ENCODE measurements around the gene LRCOL1. TPM values are rescaled to one million over a fixed set of nuclear protein-coding genes. Genes with fewer than 3 reads are reported as not detected.

LRCOL1 gene
- total RNA-seq, 1 experiment from 2014 or later, result not detected

- POLR2A ChIA-PET, result interaction anchor here (0.6 kb wide), 2 partner anchors 34 to 145 kb away, joined by 3 read pairs; no protein-coding TSS in a partner anchor
- TF ChIP-seq CTCF (IDR thresholded peaks at IDR 0.05; ENCODE audit: insufficient read depth in 1 of 2, low read depth in 1 of 2, low read length in 1 of 2, severe bottlenecking in 1 of 2, unreplicated experiment in 1 of 2), result no peak
- H3K27me3 ChIP-seq (replicated peaks; ENCODE audit: control insufficient read depth, insufficient read depth, low read length), result no peaks in the 10 kb centered on the region
- H3K4me3 ChIP-seq (ENCODE audit: low read depth, low read length), result peak overlapping the region; percentile 77
- no peaks in the 10 kb centered on the region for H3K9me3 Mint-ChIP-seq (ENCODE audit: unreplicated experiment)
- intact Hi-C loops (cut with micrococcal nuclease; ENCODE audit: unreplicated experiment), result no loop called here
- H3K36me3 ChIP-seq (ENCODE audit: control insufficient read depth, insufficient read depth, low read length), result no peaks in the 10 kb centered on the region
- CTCF ChIA-PET, result no interaction called here
- H3K4me1 ChIP-seq, result no peaks in the 10 kb centered on the region
- H3K4me3 Mint-ChIP-seq (ENCODE audit: unreplicated experiment), result peak overlapping the region; percentile 80
- BruUV-seq (replicated peaks), result no TSS peak
- H3K4me1 Mint-ChIP-seq (ENCODE audit: low read depth, unreplicated experiment), result peaks cover 6% of the 10 kb centered on the region
- H3K9me3 ChIP-seq, result no peaks in the 10 kb centered on the region
- H3K27ac Mint-ChIP-seq (ENCODE audit: unreplicated experiment), result no peak overlapping the region
- DNase-seq, result no peak
- H3K36me3 Mint-ChIP-seq (ENCODE audit: insufficient read depth, unreplicated experiment), result peaks cover 30% of the 10 kb centered on the region
- H3K27me3 Mint-ChIP-seq (ENCODE audit: insufficient read depth, unreplicated experiment), result no peaks in the 10 kb centered on the region
These were observed 51.3 kb downstream of the LRCOL1 start for GRCh38 chr12:132558861-132559623.

GRCh38 chr12:132558042-132558856 lies 52.1 kb downstream of the LRCOL1 start:
- Histone ChIP-seq H3K27me3 (replicated peaks; ENCODE audit: control insufficient read depth, insufficient read depth, low read length) (no peaks in the 10 kb centered on the region), H3K9me3 (no peaks in the 10 kb centered on the region), H3K36me3 (ENCODE audit: control insufficient read depth, insufficient read depth, low read length) (no peaks in the 10 kb centered on the region), H3K4me1 (no peaks in the 10 kb centered on the region), H3K4me3 (ENCODE audit: low read depth, low read length) (no peak overlapping the region)
- H3K27ac Mint-ChIP-seq (ENCODE audit: unreplicated experiment), result no peak overlapping the region
- peak overlapping the region; percentile 80 for H3K4me3 Mint-ChIP-seq (ENCODE audit: unreplicated experiment)
- peaks cover 2% of the 10 kb centered on the region for H3K4me1 Mint-ChIP-seq (ENCODE audit: low read depth, unreplicated experiment)
- H3K27me3 Mint-ChIP-seq (ENCODE audit: insufficient read depth, unreplicated experiment), result no peaks in the 10 kb centered on the region
- no peaks in the 10 kb centered on the region for H3K9me3 Mint-ChIP-seq (ENCODE audit: unreplicated experiment)
- no peak for DNase-seq
- CTCF ChIA-PET, result no interaction called here
- BruUV-seq (replicated peaks), result no TSS peak
- intact Hi-C loops (cut with micrococcal nuclease; ENCODE audit: unreplicated experiment), result no loop called here
- H3K36me3 Mint-ChIP-seq (ENCODE audit: insufficient read depth, unreplicated experiment), result peaks cover 25% of the 10 kb centered on the region
- TF ChIP-seq CTCF (IDR thresholded peaks at IDR 0.05; ENCODE audit: insufficient read depth in 1 of 2, low read depth in 1 of 2, low read length in 1 of 2, severe bottlenecking in 1 of 2, unreplicated experiment in 1 of 2), result no peak
- POLR2A ChIA-PET, result no interaction called here

- no peaks in the 10 kb centered on the region for H3K9me3 ChIP-seq
- POLR2A ChIA-PET, result no interaction called here
- no peaks in the 10 kb centered on the region for H3K36me3 ChIP-seq (ENCODE audit: control insufficient read depth, insufficient read depth, low read length)
- no peak overlapping the region for H3K4me3 ChIP-seq (ENCODE audit: low read depth, low read length)
- BruUV-seq (replicated peaks), result no TSS peak
- CTCF ChIA-PET, result no interaction called here
- Mint-ChIP-seq H3K4me1 (ENCODE audit: low read depth, unreplicated experiment) (no peaks in the 10 kb centered on the region), H3K4me3 (ENCODE audit: unreplicated experiment) (no peak overlapping the region), H3K27ac (ENCODE audit: unreplicated experiment) (no peak overlapping the region), H3K9me3 (ENCODE audit: unreplicated experiment) (no peaks in the 10 kb centered on the region), H3K36me3 (ENCODE audit: insufficient read depth, unreplicated experiment) (peaks cover 26% of the 10 kb centered on the region), H3K27me3 (ENCODE audit: insufficient read depth, unreplicated experiment) (no peaks in the 10 kb centered on the region)
- TF ChIP-seq CTCF (IDR thresholded peaks at IDR 0.05; ENCODE audit: insufficient read depth in 1 of 2, low read depth in 1 of 2, low read length in 1 of 2, severe bottlenecking in 1 of 2, unreplicated experiment in 1 of 2), result no peak
- intact Hi-C loops (cut with micrococcal nuclease; ENCODE audit: unreplicated experiment), result no loop called here
- no peak for DNase-seq
- no peaks in the 10 kb centered on the region for H3K4me1 ChIP-seq
- no peaks in the 10 kb centered on the region for H3K27me3 ChIP-seq (replicated peaks; ENCODE audit: control insufficient read depth, insufficient read depth, low read length)
These were observed 52.9 kb downstream of the LRCOL1 start for GRCh38 chr12:132557291-132558015.
